ENCODE measurements around the gene TRIM62. TPM values are rescaled to one million over a fixed set of nuclear protein-coding genes. Genes with fewer than 3 reads are reported as not detected.

The TRIM62 gene
- total RNA-seq, 4 donors from 2014 or later, result 25.8 to 32.0 (median 29.9) TPM

GRCh38 chr1:33178836-33179439 lies 2.9 kb downstream of the TRIM62 start:
- intact Hi-C loops (cut with DNase I; ENCODE audit: low total_unique reads), result no loop called here

DNA sequence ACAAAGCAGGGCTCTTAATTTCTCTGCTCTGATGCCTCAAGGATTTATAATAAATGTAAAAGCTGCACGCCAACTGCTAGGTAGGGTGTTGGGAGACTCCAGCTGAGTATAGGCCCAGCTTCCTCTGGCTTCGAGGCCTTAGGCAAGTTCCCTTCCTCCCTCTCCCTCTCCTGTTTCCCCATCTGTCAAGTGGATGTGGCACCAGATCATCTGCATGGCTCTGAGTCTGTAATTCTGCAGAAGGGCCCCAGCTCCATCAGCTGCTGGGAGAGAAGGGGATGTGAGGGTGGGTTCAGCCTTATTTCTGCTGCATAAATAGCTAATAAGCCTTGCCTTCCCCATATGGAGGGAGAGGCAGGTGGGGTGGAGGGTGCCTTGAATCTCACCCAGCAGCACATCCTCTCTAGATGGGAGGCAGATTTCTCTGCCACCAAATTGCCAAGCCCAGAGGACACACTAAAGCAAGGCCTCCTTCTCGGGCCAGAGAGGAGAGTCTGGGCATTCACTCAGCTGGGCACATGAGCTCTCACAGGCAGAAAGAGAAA lies 3.8 kb downstream of the TRIM62 start:
- DNase-seq (ENCODE audit: low spot score in 2 of 2), result peak in 1 of 2 donors; percentile 42
- 75 to 82% methylated on average over 2 to 3 of the region's 3 CpGs for WGBS, 2 donors
- intact Hi-C loops (cut with DNase I; ENCODE audit: low total_unique reads), result no loop called here
- H3K4me3 ChIP-seq (ENCODE audit: low read depth, poor library complexity, severe bottlenecking), result no peak overlapping the region
- TF ChIP-seq, protein P1, sequence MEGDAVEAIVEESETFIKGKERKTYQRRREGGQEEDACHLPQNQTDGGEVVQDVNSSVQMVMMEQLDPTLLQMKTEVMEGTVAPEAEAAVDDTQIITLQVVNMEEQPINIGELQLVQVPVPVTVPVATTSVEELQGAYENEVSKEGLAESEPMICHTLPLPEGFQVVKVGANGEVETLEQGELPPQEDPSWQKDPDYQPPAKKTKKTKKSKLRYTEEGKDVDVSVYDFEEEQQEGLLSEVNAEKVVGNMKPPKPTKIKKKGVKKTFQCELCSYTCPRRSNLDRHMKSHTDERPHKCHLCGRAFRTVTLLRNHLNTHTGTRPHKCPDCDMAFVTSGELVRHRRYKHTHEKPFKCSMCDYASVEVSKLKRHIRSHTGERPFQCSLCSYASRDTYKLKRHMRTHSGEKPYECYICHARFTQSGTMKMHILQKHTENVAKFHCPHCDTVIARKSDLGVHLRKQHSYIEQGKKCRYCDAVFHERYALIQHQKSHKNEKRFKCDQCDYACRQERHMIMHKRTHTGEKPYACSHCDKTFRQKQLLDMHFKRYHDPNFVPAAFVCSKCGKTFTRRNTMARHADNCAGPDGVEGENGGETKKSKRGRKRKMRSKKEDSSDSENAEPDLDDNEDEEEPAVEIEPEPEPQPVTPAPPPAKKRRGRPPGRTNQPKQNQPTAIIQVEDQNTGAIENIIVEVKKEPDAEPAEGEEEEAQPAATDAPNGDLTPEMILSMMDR (IDR thresholded peaks at IDR 0.05), result no peak
- no peak for TF ChIP-seq POLR2A (IDR thresholded peaks at IDR 0.05)

More at GRCh38 chr1:33178836-33179439, 2.9 kb downstream of the TRIM62 start:
- TF ChIP-seq POLR2A (IDR thresholded peaks at IDR 0.05), result no peak
- TF ChIP-seq, protein P1 (IDR thresholded peaks at IDR 0.05), result no peak
- 91 to 98% methylated on average over 4 of the region's 4 CpGs for WGBS, 2 donors
- peak in 1 of 2 donors; percentile 53 for DNase-seq (ENCODE audit: low spot score in 2 of 2)
- H3K4me3 ChIP-seq (ENCODE audit: low read depth, poor library complexity, severe bottlenecking), result no peak overlapping the region

DNA sequence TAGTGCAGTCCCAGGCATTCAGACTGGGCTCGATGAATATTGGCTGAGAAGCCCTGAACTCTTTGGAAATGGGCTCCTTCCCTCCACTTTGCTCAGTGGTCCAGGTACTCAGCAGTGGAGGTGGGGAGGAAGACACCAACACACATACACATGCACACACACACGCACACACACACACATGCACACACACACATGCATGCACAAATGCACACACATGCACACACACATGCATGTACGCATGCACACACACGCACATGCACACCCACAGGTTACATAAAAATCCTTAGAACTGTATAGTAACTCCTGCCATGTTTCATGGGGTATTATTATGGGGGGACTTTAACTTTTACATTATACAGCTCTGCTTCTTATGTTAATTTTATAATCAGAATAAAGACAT lies 5.0 kb downstream of the TRIM62 start:
- intact Hi-C loops (cut with DNase I; ENCODE audit: low total_unique reads), result no loop called here

GRCh38 chr1:33176362-33176850 lies 5.4 kb downstream of the TRIM62 start:
- 60 to 62% methylated on average over 4 to 11 of the region's 11 CpGs for WGBS, 2 donors
- intact Hi-C loops (cut with DNase I; ENCODE audit: low total_unique reads), result no loop called here
- peak; percentile 38 to 86 for DNase-seq (ENCODE audit: low spot score in 2 of 2)
- TF ChIP-seq, protein P1 (IDR thresholded peaks at IDR 0.05), result no peak
- TF ChIP-seq POLR2A (IDR thresholded peaks at IDR 0.05), result no peak
- H3K4me3 ChIP-seq (ENCODE audit: low read depth, poor library complexity, severe bottlenecking), result no peak overlapping the region

More for the DNA sequence above, 5.0 kb downstream of the TRIM62 start:
- DNase-seq (ENCODE audit: low spot score in 2 of 2), result no peak
- H3K4me3 ChIP-seq (ENCODE audit: low read depth, poor library complexity, severe bottlenecking), result no peak overlapping the region
- no peak for TF ChIP-seq POLR2A (IDR thresholded peaks at IDR 0.05)
- TF ChIP-seq, protein P1 (IDR thresholded peaks at IDR 0.05), result no peak
- 44 to 68% methylated on average over 4 of the region's 4 CpGs for WGBS, 2 donors

GRCh38 chr1:33175865-33176264 lies 6.0 kb downstream of the TRIM62 start:
- DNase-seq (ENCODE audit: low spot score in 2 of 2), result peak in 1 of 2 donors; percentile 52
- TF ChIP-seq, protein P1 (IDR thresholded peaks at IDR 0.05), result no peak
- TF ChIP-seq POLR2A (IDR thresholded peaks at IDR 0.05), result no peak
- H3K4me3 ChIP-seq (ENCODE audit: low read depth, poor library complexity, severe bottlenecking), result no peak overlapping the region
- WGBS, 2 donors, result 88 to 90% methylated on average over 2 of the region's 2 CpGs
- intact Hi-C loops (cut with DNase I; ENCODE audit: low total_unique reads), result no loop called here
